Upper lobe of left lung (tissue), 4 donors: ENCODE data around the gene PPFIA4.
A peak's percentile ranks its signal among the peaks of the same experiment; 100 is the strongest.

ENCODE experiments used
- POLR2A ChIP-seq, 4 donors: fragments of 450-650 bp; IDR thresholded peaks; one replicate each; pipeline ENCODE4 v1.5.1; 2016 to 2017; ENCODE audit warnings: antibody characterized with exemption in 4 of 4, mild to moderate bottlenecking in 2 of 4
- TF ChIP-seq, protein P1 (sequence below), 6 experiments: fragments of 450-650 bp in 4 of 6; fragments of 200-600 bp in 2 of 6; sonication (generic) in 2 of 6; IDR thresholded peaks; one replicate each; pipeline ENCODE4 v1.5.1; 2016 to 2019; ENCODE audit warnings: antibody characterized with exemption in 6 of 6

- TF ChIP-seq, protein P1, sequence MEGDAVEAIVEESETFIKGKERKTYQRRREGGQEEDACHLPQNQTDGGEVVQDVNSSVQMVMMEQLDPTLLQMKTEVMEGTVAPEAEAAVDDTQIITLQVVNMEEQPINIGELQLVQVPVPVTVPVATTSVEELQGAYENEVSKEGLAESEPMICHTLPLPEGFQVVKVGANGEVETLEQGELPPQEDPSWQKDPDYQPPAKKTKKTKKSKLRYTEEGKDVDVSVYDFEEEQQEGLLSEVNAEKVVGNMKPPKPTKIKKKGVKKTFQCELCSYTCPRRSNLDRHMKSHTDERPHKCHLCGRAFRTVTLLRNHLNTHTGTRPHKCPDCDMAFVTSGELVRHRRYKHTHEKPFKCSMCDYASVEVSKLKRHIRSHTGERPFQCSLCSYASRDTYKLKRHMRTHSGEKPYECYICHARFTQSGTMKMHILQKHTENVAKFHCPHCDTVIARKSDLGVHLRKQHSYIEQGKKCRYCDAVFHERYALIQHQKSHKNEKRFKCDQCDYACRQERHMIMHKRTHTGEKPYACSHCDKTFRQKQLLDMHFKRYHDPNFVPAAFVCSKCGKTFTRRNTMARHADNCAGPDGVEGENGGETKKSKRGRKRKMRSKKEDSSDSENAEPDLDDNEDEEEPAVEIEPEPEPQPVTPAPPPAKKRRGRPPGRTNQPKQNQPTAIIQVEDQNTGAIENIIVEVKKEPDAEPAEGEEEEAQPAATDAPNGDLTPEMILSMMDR (IDR thresholded peaks at IDR 0.05), result no peak
- peak in 1 of 4 donors; percentile 28 for TF ChIP-seq POLR2A (IDR thresholded peaks at IDR 0.05)
These were observed at the start of gene PPFIA4 for GRCh38 chr1:203026031-203026665.
